ENCODE measurements around the gene MAPT.
A peak's percentile ranks its signal among the peaks of the same experiment; 100 is the strongest.

The MAPT gene

GRCh38 chr17:45863857-45864654, 30.3 kb upstream of the MAPT start:
- DNase-seq = no peak

- DNase-seq = peak; percentile 64 to 74
These were observed 27.2 kb upstream of the MAPT start for GRCh38 chr17:45867171-45867570.

GRCh38 chr17:45867702-45868101, 26.7 kb upstream of the MAPT start:
- DNase-seq = no peak

- no peak for DNase-seq
These were observed 26.1 kb upstream of the MAPT start for GRCh38 chr17:45868276-45868675.

GRCh38 chr17:45869676-45870341, 24.5 kb upstream of the MAPT start:
- DNase-seq = no peak

- DNase-seq = no peak
These were observed 23.9 kb upstream of the MAPT start for GRCh38 chr17:45870342-45870974.

DNA sequence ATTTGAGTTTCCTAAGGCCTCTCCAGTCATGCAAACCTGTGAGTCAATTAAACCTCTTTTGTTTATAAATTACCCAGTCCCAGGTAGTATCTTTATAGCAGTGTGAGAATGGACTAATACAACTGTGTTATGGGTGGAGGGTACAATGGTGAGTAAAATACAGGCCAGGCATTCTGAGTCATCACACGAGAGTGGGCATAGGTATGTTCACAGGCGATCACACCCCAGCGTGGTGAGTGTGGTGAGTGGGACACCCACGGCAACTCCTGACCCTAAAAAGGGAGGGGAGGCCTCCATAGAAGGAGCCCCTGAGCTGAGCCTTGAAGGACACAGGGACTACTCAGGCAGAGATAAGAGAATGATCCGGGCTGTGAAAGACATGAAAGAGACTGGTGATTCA, 22.6 kb upstream of the MAPT start:
- no peak for DNase-seq

DNA sequence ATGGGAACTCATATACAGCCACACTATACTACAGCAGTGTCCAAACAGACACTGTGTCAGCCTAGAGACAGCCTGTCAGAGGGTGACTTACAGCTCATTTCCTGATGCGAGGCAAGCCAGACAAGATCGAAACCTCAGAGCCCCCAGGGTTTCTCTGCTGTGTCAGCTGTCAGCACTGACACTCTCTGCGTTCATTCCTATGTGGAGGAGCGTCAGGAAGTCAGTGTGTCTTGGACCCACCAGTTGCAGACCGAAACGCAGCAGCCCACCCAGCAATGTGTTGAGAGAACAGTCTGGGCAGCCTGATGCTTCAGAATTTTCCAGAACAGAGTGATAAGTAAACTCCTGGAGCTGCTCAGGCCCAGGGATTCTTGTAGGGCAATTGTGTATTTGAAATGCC, 20.6 kb upstream of the MAPT start:
- DNase-seq = no peak

GRCh38 chr17:45874151-45874550, 20.2 kb upstream of the MAPT start:
- no peak for DNase-seq

- DNase-seq = no peak
These were observed 17.8 kb upstream of the MAPT start for GRCh38 chr17:45876539-45876938.

DNA sequence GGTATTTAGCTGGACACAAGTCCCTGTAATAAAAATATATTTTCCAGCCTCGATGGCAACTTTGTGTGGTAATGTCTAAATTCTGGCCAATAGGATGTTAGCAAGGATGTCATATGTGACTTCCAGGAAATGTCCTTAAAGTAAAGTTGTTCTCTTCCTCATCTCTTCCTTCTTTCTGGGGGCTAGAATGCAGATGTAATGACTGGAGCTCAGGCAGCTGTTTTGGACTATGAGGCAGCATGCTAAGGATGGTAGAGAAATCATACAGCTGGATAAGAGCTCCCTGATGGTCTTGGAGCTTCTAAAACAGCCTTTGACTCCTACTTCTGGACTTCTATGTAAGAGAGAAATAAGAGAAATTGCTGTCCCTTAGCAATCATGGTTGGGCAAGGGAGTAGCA, 16.9 kb upstream of the MAPT start:
- no peak for DNase-seq

DNA sequence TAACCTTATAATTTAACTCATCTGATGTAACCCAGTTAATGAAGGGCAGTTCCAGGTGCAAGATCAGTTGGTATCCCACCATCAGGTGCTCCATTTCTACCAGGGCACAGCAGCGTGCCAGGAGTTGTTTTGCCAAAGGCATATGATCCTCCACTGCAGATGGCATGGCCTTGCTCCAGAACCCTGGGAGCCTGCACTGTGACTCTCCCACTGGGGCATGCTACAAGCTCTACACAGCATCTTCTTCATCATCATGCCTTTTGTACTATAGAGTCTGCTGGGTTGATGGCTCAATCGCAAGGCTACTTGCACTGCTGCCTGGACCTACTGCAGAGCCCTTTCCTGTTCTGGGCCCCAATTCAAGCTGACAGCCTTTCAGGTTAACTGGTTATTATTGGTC, 11.3 kb upstream of the MAPT start:
- DNase-seq = no peak

DNA sequence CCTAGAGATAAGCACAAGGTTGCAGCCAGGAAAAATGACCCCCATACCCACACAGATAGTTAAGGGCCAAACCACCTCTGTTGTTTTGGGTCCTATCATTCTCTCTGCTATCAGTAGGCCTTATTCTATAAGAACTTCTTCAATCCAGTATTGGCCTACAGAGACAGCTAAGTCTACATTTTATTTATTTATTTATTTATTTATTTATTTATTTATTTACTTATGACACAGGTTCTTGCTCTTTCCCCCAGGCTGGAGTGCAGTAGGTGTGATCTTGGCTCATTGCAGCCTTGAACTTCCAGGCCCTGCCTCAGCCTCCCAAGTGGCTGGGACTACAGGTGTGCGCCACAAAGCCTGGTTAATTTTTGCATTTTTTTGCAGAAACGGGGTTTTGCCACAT, 7.5 kb upstream of the MAPT start:
- no peak for DNase-seq

DNA sequence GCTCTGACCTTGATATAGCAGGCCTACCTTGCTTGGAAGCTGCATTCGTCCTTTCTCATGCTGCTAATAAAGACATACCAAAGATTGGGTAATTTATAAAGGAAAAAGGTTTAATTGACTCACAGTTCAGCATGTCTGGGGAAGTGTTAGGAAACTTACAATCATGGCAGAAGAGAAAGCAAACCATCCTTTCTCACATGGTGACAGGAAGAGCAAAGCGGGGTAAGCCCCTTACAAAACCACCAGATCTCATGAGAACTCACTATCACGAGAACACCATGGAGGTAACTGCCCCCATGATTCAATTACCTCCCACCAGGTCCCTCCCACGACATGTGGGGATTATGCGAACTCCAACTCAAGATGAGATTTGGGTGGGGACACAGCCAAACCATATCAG, 6.0 kb upstream of the MAPT start:
- no peak for DNase-seq

GRCh38 chr17:45889579-45889978, 4.8 kb upstream of the MAPT start:
- DNase-seq = no peak

DNA sequence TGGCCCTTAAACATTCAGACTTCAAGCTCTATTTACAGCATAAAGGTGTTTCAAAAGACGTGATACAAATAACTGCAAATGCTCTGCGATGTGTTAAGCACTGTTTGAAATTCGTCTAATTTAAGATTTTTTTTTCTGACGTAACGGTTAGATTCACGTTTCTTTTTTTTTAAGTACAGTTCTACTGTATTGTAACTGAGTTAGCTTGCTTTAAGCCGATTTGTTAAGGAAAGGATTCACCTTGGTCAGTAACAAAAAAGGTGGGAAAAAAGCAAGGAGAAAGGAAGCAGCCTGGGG, 681 bp upstream of the MAPT start:
- no peak for DNase-seq

DNA sequence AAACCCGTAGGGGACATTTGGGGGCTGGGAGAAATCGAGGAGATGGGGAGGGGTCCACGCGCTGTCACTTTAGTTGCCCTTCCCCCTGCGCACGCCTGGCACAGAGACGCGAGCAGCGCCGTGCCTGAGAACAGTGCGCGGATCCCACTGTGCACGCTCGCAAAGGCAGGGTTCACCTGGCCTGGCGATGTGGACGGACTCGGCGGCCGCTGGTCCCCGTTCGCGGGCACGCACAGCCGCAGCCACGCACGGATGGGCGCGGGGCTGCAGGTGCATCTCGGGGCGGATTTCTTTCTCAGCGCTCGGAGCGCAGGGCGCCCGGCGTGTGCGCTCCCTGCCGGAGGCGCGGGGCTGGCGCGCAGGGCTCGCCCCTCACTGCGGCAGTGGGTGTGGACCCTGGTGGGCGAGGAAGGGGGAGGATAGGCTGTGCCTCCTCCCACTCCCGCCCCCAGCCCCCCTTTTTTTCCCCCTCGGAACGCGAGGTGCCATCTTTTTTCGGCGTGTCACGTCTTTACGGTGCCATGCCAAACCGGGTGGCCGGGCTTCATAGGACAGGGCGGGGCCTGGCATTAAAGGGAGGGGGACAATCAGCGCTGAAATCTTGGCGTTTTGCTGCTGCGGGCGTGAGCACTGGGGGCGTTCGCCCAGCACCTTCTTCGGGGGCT, 1.1 kb downstream of the MAPT start:
- peak; percentile 23 to 70 for DNase-seq

GRCh38 chr17:45895969-45896785, 1.8 kb downstream of the MAPT start:
- DNase-seq = peak in 1 of 2 donors; percentile 37

DNA sequence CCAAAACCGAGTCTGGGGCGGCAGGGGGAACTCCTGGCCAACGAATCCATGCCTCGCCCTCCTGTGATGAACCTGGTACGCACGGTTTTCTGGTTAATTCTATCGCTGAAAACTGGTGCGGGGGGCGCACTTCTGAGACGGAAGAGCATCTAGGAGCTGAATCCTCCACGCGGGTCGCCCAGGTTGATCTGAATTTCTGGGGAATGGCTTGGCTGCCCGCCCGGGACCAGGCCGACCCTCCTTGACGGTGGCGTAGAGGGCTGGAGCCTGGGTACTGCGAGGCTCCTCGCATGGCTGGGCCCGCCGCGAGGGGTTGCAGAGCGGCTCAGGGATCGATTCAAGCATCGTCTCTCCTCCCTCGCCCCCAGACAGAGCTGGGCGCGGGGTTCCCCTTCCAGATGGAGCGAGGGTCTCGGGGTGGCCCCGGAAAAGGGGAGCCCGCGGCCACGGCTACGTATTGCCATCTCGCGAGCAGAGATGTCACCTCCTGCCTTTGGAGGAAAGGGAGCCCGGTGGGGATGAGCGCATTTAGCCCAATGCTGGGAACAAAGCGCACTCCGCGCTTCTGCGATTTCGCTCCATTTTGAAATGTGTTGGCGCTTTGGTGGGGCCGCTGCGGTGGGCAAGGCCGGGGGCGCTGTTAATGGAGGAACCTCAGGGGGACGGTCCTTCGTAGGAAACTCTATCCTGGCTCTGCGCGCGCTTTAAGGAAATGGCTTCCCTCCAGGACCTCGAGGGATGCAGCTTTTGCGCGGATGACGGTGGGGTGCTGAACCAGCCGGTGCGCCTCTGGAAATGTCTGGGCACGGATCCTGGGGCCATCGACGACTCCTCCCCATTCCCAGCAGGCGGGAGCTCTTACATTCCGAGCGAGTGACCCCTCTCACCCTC, 2.7 kb downstream of the MAPT start:
- peak in 1 of 2 donors; percentile 28 for DNase-seq

DNA sequence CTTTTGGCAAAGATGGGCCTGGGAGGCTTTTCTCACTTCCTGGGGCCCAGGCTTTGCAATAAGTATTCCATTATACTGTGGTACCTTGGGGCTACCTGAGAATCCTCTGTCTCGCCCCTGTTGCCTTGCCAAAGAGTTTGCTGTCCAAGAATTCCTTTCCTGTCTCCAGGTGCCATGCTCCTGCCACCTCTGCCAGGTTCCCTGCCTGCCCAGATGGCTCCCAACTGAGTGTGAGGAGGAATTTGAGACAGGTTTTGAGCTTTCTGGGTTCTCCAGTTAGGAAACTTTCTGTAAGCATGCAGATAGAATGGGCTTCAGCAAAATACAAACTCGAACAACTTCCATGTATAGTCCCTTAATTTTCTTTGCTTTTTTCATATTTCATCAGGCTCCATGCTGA, 5.8 kb downstream of the MAPT start:
- DNase-seq = no peak

DNA sequence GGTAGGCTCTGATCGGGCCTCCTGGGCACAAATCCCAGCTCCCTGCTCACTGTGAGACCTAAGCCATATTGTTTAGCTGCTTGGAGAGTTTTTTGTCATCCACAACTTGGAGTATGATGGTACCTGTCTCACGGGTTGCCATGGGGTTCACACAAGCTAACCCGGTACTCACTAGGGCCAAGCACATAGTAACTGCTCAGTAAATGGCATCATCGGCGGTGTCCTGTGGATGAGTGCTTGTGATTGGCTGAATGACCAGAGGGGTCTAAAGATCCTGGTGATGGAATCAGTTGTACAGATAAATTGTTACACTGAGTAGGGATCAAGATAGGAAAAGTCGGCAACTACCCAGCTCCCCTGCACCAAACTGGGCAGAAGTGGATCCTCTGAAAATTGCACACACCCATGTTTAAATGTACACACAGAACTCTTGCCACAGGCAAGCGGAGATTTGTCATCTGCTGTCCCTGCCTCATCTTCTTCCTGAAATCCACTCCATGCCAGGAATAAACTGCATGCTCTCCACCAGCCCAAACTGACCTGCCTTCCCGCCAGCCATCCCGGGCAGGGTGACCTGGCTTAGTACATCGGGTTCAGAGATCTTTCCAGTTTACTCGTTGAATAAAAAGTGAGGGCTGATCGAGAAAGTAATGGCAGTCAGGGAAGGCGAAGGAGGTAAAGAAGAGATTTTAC, 6.5 kb downstream of the MAPT start:
- DNase-seq = no peak

Measured in hippocampal formation (tissue), 2 donors.